Astrocyte of the cerebellum (primary cell): ENCODE measurements around the gene EBF3.

Source experiments
- DNase-seq: peaks from one replicate; pipeline ENCODE4 v3.0.0-alpha.2; 2011; ENCODE audit warnings: low read depth
- H3K4me3 ChIP-seq: 2 replicates; pipeline ENCODE4 v1.5.1; 2011; ENCODE audit warnings: mild to moderate bottlenecking, low read depth, low read length, moderate library complexity
- CTCF ChIP-seq: IDR thresholded peaks from 2 replicates; pipeline ENCODE4 v1.5.1; 2012; ENCODE audit warnings: low read length, low read depth, moderate library complexity, mild to moderate bottlenecking; ENCODE audit errors: missing control alignments
- in situ Hi-C: cut with HindIII; loops from 2 replicates; pipeline ENCODE4 v1.10.0; 2017; ENCODE audit warnings: low sequenced_read_pairs

EBF3 gene

GRCh38 chr10:129941199-129942018 lies 22.7 kb downstream of the EBF3 start:
- no peak overlapping the region for H3K4me3 ChIP-seq
- TF ChIP-seq CTCF = no peak
- in situ Hi-C loops = loop anchor here (5.0 kb wide), 1 partner anchor 61 kb away; no protein-coding TSS in a partner anchor
- no peak for DNase-seq

- H3K4me3 ChIP-seq = no peak overlapping the region
- in situ Hi-C loops = loop anchor here (5.0 kb wide), 1 partner anchor 62 kb away; no protein-coding TSS in a partner anchor
- DNase-seq = no peak
- no peak for TF ChIP-seq CTCF
Observed at GRCh38 chr10:129940617-129941198, 23.4 kb downstream of the EBF3 start.

DNA sequence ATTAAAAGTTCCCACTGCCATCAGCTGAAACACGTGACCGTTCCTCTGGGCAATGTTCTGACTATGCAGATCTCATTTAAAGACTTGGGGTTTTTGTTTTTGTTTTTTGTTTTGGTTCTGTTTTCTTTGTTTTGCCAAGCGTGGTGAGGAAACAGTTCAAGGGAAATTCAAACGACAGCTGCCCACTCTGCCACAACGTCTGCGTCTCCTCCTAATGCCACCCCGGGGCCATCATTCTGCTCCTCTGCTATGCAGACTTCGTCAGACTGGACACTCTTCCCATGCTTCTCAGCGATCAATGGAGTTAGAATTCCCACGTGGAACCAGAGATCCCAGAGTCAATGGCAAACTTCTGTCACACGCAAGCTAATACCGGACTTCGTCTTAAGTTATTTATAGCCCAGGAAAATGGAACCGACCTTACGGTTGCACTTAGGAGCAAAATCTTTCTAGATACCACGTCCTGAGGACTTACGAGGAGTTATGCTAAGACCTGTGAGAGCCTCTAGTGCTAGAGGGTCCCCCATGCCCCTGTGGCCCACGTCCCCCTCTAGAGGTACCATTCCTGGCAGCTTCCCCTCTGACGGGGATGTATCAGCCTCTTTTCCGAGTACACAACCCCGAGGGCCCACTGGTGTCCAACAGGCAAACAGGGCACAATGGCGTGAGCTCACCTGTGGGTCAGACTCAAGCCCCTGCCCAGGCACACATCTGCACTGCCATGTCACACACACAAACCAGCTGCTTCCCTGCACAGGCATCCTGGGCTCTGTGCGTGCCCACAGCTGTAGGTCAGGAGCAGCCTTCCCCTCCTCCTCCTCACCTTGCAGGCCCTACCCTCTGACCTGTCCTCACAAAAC lies 24.4 kb downstream of the EBF3 start:
- no peak for TF ChIP-seq CTCF
- H3K4me3 ChIP-seq = no peak overlapping the region
- DNase-seq = no peak
- in situ Hi-C loops = loop anchor here (5.0 kb wide), 1 partner anchor 63 kb away; no protein-coding TSS in a partner anchor

DNA sequence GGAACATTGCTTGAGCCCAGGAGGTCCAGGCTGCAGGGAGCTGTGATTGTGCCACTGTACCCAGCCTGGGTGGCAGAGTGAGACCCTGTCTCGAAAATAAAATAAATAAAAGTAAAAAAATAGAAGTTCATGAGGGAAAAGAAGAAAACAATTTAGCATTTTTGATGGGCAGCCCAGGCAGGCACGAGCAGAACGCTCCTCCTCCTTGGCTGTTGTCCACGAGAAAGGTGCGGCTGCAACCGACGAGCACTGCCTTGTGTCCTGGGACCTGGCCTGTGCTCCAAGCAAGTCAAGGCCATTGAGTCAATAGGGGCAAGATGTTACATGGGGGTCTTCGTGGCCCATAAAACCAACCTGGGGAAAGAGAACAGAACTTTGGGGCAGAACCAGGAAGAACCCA lies 25.6 kb downstream of the EBF3 start:
- TF ChIP-seq CTCF = no peak
- in situ Hi-C loops = no loop called here
- DNase-seq = no peak
- no peak overlapping the region for H3K4me3 ChIP-seq

DNA sequence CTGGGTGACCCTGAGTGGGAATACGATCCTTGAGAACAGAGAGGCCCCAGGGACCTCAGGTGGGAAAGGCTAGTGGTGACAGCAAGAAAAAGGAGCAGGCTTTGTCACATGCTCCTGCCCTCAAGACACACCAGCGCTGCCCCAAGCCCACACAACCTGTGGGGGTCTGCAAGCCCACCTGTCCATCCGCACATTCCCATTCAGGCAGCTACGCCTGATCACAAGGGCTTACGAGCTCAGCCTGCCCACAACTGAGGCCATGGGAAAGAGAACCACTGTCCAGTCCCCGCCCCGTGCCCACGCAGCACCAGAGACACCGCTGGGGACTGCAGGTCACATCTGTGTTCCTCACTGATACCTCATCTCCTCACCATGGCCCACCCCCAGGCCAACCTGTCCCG lies 26.7 kb downstream of the EBF3 start:
- in situ Hi-C loops = no loop called here
- H3K4me3 ChIP-seq = no peak overlapping the region
- no peak for TF ChIP-seq CTCF
- DNase-seq = no peak

DNA sequence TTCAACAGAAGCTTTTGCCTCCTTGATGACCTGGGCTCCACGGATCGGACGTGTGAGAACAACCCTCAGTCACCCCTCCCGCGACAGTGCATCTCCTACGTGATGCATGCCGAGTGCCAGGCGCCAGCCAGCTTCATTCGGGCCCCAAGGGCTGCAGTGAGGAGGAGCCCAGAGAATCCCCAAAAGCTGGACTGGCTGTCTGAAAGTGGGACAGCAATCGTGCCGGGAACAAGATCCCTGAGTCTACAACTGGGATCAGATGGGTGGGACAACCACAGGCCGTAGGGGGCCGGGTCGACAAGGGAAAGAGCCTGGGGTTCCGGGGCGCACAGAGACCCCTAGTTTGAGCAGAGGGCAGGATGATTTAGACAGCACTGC lies 27.2 kb downstream of the EBF3 start:
- DNase-seq = no peak
- no peak overlapping the region for H3K4me3 ChIP-seq
- no peak for TF ChIP-seq CTCF
- in situ Hi-C loops = no loop called here
